ENCODE results near the gene FAM81A. TPM values are rescaled to one million over a fixed set of nuclear protein-coding genes. Genes with fewer than 3 reads are reported as not detected.

The FAM81A gene
- total RNA-seq, 2 experiments from 2014 or later, result not detected

- Histone ChIP-seq H3K4me1 (ENCODE audit: insufficient read depth, low read length) (no peaks in the 10 kb centered on the region), H3K27ac (ENCODE audit: low read depth in 1 of 2, low read length in 2 of 2) (no peak overlapping the region), H3K36me3 (ENCODE audit: insufficient read depth, low read length) (no peaks in the 10 kb centered on the region), H3K27me3 (ENCODE audit: control insufficient read depth in 1 of 2, insufficient read depth in 2 of 2, low read length in 2 of 2) (peaks cover 0 to 5% of the 10 kb centered on the region in 2 experiments), H3K4me3 (ENCODE audit: low read length) (no peak overlapping the region), H3K9me3 (ENCODE audit: control insufficient read depth in 1 of 2, insufficient read depth in 1 of 2, low read length in 2 of 2) (no peaks in the 10 kb centered on the region)
- ChIA-PET CTCF (no interaction called here), POLR2A (no interaction called here)
- intact Hi-C loops (cut with DNase I, micrococcal nuclease), result no loop called here
- no peaks in the 10 kb centered on the region for H3K27me3 Mint-ChIP-seq
- no peaks in the 10 kb centered on the region for H3K9me3 Mint-ChIP-seq
- no peak overlapping the region for H3K4me3 Mint-ChIP-seq
- no peak for DNase-seq
- H3K4me1 Mint-ChIP-seq (ENCODE audit: low read depth), result no peaks in the 10 kb centered on the region
- ATAC-seq (ENCODE audit: poor library complexity), result no peak
- TF ChIP-seq CTCF (IDR thresholded peaks at IDR 0.05), result no peak
- H3K36me3 Mint-ChIP-seq (ENCODE audit: low read depth), result no peaks in the 10 kb centered on the region
- H3K27ac Mint-ChIP-seq, result no peak overlapping the region
Measured at GRCh38 chr15:59539799-59540198, 101.8 kb downstream of the FAM81A start.

DNA sequence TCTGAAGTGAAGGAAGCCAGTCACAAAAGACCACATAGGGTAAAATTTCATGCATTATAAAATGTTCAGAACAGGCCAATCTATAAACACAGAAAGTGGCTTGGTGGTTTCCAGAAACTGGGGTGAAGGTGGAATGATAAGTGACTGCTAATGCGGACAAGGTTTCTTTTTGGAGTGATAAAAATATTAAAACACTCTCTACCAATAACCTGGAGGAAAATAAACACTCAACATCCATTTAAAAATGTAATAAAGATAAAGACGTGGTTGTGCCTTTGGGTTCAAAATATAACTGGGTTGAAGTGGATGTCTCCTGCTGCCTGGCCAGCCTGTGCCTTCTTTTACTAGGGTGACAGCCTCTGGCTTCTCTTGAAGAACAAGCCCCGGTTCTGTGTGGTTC lies 102.7 kb downstream of the FAM81A start:
- Histone ChIP-seq H3K4me1 (ENCODE audit: insufficient read depth, low read length) (no peaks in the 10 kb centered on the region), H3K27me3 (ENCODE audit: control insufficient read depth in 1 of 2, insufficient read depth in 2 of 2, low read length in 2 of 2) (peaks cover 0 to 5% of the 10 kb centered on the region in 2 experiments), H3K4me3 (ENCODE audit: low read length) (no peak overlapping the region), H3K36me3 (ENCODE audit: insufficient read depth, low read length) (no peaks in the 10 kb centered on the region), H3K9me3 (ENCODE audit: control insufficient read depth in 1 of 2, insufficient read depth in 1 of 2, low read length in 2 of 2) (no peaks in the 10 kb centered on the region), H3K27ac (ENCODE audit: low read depth in 1 of 2, low read length in 2 of 2) (no peak overlapping the region)
- DNase-seq (no peak), ATAC-seq (ENCODE audit: poor library complexity) (no peak)
- intact Hi-C loops (cut with DNase I, micrococcal nuclease), result no loop called here
- Mint-ChIP-seq H3K27ac (no peak overlapping the region), H3K36me3 (ENCODE audit: low read depth) (no peaks in the 10 kb centered on the region), H3K4me3 (no peak overlapping the region), H3K9me3 (no peaks in the 10 kb centered on the region), H3K27me3 (no peaks in the 10 kb centered on the region), H3K4me1 (ENCODE audit: low read depth) (no peaks in the 10 kb centered on the region)
- no peak for TF ChIP-seq CTCF (IDR thresholded peaks at IDR 0.05)
- CTCF ChIA-PET, result no interaction called here
- POLR2A ChIA-PET, result no interaction called here

- CTCF ChIA-PET, result no interaction called here
Measured at GRCh38 chr15:59541750-59542149, 103.8 kb downstream of the FAM81A start.

More at GRCh38 chr15:59541750-59542149, 103.8 kb downstream of the FAM81A start:
- Mint-ChIP-seq H3K4me1 (ENCODE audit: low read depth) (no peaks in the 10 kb centered on the region), H3K9me3 (no peaks in the 10 kb centered on the region), H3K4me3 (no peak overlapping the region), H3K27me3 (no peaks in the 10 kb centered on the region), H3K27ac (no peak overlapping the region), H3K36me3 (ENCODE audit: low read depth) (no peaks in the 10 kb centered on the region)
- no peaks in the 10 kb centered on the region for H3K9me3 ChIP-seq (ENCODE audit: control insufficient read depth in 1 of 2, insufficient read depth in 1 of 2, low read length in 2 of 2)
- ATAC-seq (ENCODE audit: poor library complexity), result no peak
- H3K27me3 ChIP-seq (ENCODE audit: control insufficient read depth in 1 of 2, insufficient read depth in 2 of 2, low read length in 2 of 2), result peaks cover 0 to 5% of the 10 kb centered on the region in 2 experiments
- H3K36me3 ChIP-seq (ENCODE audit: insufficient read depth, low read length), result no peaks in the 10 kb centered on the region
- DNase-seq, result no peak
- POLR2A ChIA-PET, result no interaction called here
- H3K4me3 ChIP-seq (ENCODE audit: low read length), result no peak overlapping the region
- intact Hi-C loops (cut with DNase I, micrococcal nuclease), result no loop called here
- H3K4me1 ChIP-seq (ENCODE audit: insufficient read depth, low read length), result no peaks in the 10 kb centered on the region
- TF ChIP-seq CTCF (IDR thresholded peaks at IDR 0.05), result no peak
- no peak overlapping the region for H3K27ac ChIP-seq (ENCODE audit: low read depth in 1 of 2, low read length in 2 of 2)

Data from CD4-positive, alpha-beta T cell (primary cell).